ENCODE measurements around the gene LYSMD2. TPM values are rescaled to one million over a fixed set of nuclear protein-coding genes. Genes with fewer than 3 reads are reported as not detected.

Gene LYSMD2
- total and polyA plus RNA-seq, 10 donors = 18.1 to 41.7 (median 33.2) TPM

DNA sequence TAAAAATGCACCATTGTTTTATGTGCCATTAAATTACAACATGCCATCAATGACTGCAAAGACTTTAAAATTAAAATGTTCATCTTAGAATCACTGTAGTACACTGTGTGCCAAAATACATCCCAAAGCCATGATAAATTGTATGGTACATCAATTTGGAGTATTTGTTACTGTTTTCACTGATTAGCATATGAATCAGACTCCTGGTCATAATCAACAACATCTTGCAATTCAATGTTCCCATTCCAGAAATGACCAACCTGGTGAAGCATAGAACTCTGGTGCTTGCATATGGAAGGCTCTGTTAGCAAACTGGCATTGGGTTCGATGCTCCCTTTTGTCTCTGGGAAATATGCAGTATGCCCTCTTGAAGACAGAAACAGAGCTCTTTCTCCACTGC, 22.5 kb downstream of the LYSMD2 start:
- Histone ChIP-seq H3K27ac (no peak overlapping the region), H3K9me3 (no peaks in the 10 kb centered on the region), H3K4me3 (no peak overlapping the region), H3K27me3 (replicated peaks in 1 of 7) (no peaks in the 10 kb centered on the region), H3K4me1 (no peaks in the 10 kb centered on the region), H3K36me3 (peaks cover 0 to under 1% (median 0%) of the 10 kb centered on the region in 6 donors)
- WGBS, 5 donors = 87 to 100% (median 93%) methylated on average over 1 of the region's 1 CpG
- no peak for DNase-seq
- TF ChIP-seq, protein P1, sequence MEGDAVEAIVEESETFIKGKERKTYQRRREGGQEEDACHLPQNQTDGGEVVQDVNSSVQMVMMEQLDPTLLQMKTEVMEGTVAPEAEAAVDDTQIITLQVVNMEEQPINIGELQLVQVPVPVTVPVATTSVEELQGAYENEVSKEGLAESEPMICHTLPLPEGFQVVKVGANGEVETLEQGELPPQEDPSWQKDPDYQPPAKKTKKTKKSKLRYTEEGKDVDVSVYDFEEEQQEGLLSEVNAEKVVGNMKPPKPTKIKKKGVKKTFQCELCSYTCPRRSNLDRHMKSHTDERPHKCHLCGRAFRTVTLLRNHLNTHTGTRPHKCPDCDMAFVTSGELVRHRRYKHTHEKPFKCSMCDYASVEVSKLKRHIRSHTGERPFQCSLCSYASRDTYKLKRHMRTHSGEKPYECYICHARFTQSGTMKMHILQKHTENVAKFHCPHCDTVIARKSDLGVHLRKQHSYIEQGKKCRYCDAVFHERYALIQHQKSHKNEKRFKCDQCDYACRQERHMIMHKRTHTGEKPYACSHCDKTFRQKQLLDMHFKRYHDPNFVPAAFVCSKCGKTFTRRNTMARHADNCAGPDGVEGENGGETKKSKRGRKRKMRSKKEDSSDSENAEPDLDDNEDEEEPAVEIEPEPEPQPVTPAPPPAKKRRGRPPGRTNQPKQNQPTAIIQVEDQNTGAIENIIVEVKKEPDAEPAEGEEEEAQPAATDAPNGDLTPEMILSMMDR (IDR thresholded peaks at IDR 0.05 in 8 of 11, conservative IDR thresholded peaks at IDR 0.05 in 3 of 11) = no peak
- TF ChIP-seq POLR2A (IDR thresholded peaks at IDR 0.05) (no peak), POLR2AphosphoS5 (IDR thresholded peaks at IDR 0.05) (no peak)
- intact Hi-C loops (cut with DNase I; ENCODE audit: low total_unique reads) = no loop called here

DNA sequence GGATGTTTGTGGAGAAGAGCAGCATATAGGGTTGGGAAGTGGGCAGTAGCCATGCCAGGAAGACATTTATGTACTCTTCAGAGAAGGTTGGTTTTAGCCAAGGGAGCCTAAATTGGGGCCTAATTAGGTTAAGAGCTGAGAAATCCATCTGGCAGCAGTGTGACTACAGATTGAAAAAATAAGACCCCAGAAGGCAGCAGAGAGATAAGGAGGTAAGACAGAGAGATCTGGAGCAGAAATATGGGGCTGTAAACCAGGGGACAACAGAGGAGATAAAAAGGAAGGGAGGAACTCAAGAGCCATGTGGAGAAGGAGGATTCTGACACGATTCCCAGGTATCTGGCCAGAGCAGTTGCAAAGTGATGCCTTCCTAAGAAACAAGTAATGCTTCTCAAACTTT, 23.3 kb downstream of the LYSMD2 start:
- H3K4me1 ChIP-seq = no peaks in the 10 kb centered on the region
- H3K9me3 ChIP-seq = no peaks in the 10 kb centered on the region
- WGBS, 5 donors = 87 to 100% (median 92%) methylated on average over 1 of the region's 1 CpG
- H3K36me3 ChIP-seq = no peaks in the 10 kb centered on the region
- no peak for DNase-seq
- intact Hi-C loops (cut with DNase I; ENCODE audit: low total_unique reads) = no loop called here
- TF ChIP-seq POLR2AphosphoS5 (IDR thresholded peaks at IDR 0.05) (no peak), POLR2A (IDR thresholded peaks at IDR 0.05) (no peak)
- TF ChIP-seq, protein P1 (IDR thresholded peaks at IDR 0.05 in 8 of 11, conservative IDR thresholded peaks at IDR 0.05 in 3 of 11) = no peak
- no peak overlapping the region for H3K27ac ChIP-seq
- H3K4me3 ChIP-seq = no peak overlapping the region
- no peaks in the 10 kb centered on the region for H3K27me3 ChIP-seq (replicated peaks in 1 of 7)

DNA sequence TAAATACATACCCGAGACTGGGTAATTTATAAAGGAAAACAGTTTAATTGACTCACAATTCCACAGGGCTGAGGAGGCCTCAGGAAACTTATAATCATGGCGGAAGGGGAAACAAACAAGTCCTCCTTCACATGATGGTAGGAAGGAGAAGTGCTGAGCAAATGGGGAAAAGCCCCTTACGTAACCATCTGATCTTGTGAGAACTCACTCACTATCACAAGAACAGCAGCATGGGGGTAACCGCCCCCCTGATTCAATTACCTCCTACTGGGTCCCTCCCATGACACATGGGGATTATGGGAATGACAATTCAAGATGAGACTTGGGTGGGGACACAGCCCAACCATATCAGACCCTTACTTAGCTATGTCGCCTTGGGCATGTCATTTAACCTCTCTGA, 28.4 kb downstream of the LYSMD2 start:
- Histone ChIP-seq H3K9me3 (no peaks in the 10 kb centered on the region), H3K36me3 (no peaks in the 10 kb centered on the region), H3K4me3 (no peak overlapping the region), H3K4me1 (no peaks in the 10 kb centered on the region), H3K27ac (no peak overlapping the region), H3K27me3 (replicated peaks in 1 of 7) (no peaks in the 10 kb centered on the region)
- TF ChIP-seq, protein P1 (IDR thresholded peaks at IDR 0.05 in 8 of 11, conservative IDR thresholded peaks at IDR 0.05 in 3 of 11) = no peak
- TF ChIP-seq POLR2AphosphoS5 (IDR thresholded peaks at IDR 0.05) = no peak
- intact Hi-C loops (cut with DNase I; ENCODE audit: low total_unique reads) = no loop called here
- no peak for DNase-seq
- WGBS, 5 donors = 88 to 91% (median 89%) methylated on average over 5 of the region's 5 CpGs

- Histone ChIP-seq H3K36me3 (no peaks in the 10 kb centered on the region), H3K4me1 (no peaks in the 10 kb centered on the region), H3K4me3 (no peak overlapping the region), H3K27me3 (replicated peaks in 1 of 7) (no peaks in the 10 kb centered on the region), H3K9me3 (no peaks in the 10 kb centered on the region), H3K27ac (no peak overlapping the region)
- no peak for DNase-seq
- intact Hi-C loops (cut with DNase I; ENCODE audit: low total_unique reads) = no loop called here
- TF ChIP-seq, protein P1 (IDR thresholded peaks at IDR 0.05 in 8 of 11, conservative IDR thresholded peaks at IDR 0.05 in 3 of 11) = no peak
- no peak for TF ChIP-seq POLR2AphosphoS5 (IDR thresholded peaks at IDR 0.05)
- WGBS, 5 donors = 82 to 92% (median 88%) methylated on average over 5 of the region's 5 CpGs
Measured at GRCh38 chr15:51708013-51708412, 29.4 kb downstream of the LYSMD2 start.

Data from spleen (tissue), 11 donors.